ENCODE measurements around the gene SLC25A48.

- no peak for TF ChIP-seq EZH2phosphoT487 (IDR thresholded peaks at IDR 0.05; ENCODE audit: borderline replicate concordance, low read length)
- peak; percentile 55 for TF ChIP-seq CTCF (IDR thresholded peaks at IDR 0.05; ENCODE audit: low read depth, low read length, poor library complexity, severe bottlenecking)
Observed at GRCh38 chr5:135883441-135883840, 49.0 kb downstream of the SLC25A48 start.

Data from DOHH2 (cell line).